ENCODE data around the gene EFNA1. TPM values are rescaled to one million over a fixed set of nuclear protein-coding genes. Genes with fewer than 3 reads are reported as not detected.
A peak's percentile ranks its signal among the peaks of the same experiment; 100 is the strongest.

Gene EFNA1
- total and polyA plus RNA-seq, 2 of the 13 experiments (the other 11 are each of a cell fraction or from before 2014, with no cell fraction given): 81.8 to 874 TPM

DNA sequence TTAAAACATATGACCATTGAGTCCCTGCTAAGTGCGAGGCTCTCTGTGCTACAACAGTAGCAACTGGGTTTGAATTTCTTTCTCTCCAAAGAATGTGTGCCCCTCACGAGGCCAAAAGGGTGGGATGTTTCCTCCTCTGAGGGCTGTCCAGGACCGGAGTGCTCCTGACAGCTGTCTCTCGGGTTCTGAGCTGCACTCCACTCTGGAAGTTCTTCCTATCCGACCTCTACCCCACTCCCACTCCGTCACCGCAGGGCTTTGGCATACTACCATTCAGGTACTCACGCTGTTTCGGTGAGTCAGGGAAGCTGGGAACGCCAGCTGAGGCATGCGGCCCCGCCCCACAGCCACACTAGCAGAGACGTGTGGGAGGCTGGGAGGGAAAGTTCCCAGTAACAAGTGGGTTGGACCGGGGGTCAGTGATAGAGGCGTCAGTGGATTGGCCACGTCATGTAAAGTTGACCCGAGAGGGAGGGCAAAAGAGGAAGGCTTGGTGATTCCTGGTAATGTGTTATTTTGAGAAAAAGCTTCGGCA, 7.3 kb downstream of the EFNA1 start (continued):
- TF ChIP-seq NFRKB (IDR thresholded peaks at IDR 0.05) (no peak), ZNF205 (CRISPR knock-in tag; IDR thresholded peaks at IDR 0.05) (no peak), HNF4G (IDR thresholded peaks at IDR 0.05; ENCODE audit: borderline replicate concordance, low read depth, low read length) (no peak), HNF4G (CRISPR knock-in tag; IDR thresholded peaks at IDR 0.05; ENCODE audit: borderline replicate concordance, low read depth) (no peak; the same call in 1 of the 2 replicates), BRD4 (CRISPR knock-in tag; IDR thresholded peaks at IDR 0.05) (peak; percentile 60; the same call in 1 of the 2 replicates), ATF1 (CRISPR knock-in tag; IDR thresholded peaks at IDR 0.05) (no peak), ZFP37 (CRISPR knock-in tag; IDR thresholded peaks at IDR 0.05; ENCODE audit: borderline replicate concordance) (0 out of 2 replicates have a peak, but pooled peaks have one; percentile 41), CHCHD3 (CRISPR knock-in tag; IDR thresholded peaks at IDR 0.05) (no peak; the same call in 1 of the 2 replicates), MTA3 (CRISPR knock-in tag; IDR thresholded peaks at IDR 0.05) (no peak), SRSF1 (optimal IDR thresholded peaks at IDR 0.05; ENCODE audit: low read depth, low read length) (no peak), SP2 (CRISPR knock-in tag; IDR thresholded peaks at IDR 0.05) (no peak), SIN3A (IDR thresholded peaks at IDR 0.05; ENCODE audit: borderline replicate concordance, low read depth, low read length) (peak; percentile 52; the same call in 1 of the 2 replicates), EP300 (IDR thresholded peaks at IDR 0.05; ENCODE audit: low read depth in 2 of 2, low read length in 2 of 2) (peak in 1 of 2 experiments; percentile 13; a peak in 1 of 4 replicates), EP300 (CRISPR knock-in tag; IDR thresholded peaks at IDR 0.05; ENCODE audit: borderline replicate concordance) (no peak), EHMT2 (IDR thresholded peaks at IDR 0.05; ENCODE audit: borderline replicate concordance, low read depth, low read length) (no peak), ZNF10 (CRISPR knock-in tag; IDR thresholded peaks at IDR 0.05; ENCODE audit: borderline replicate concordance, low read depth) (no peak), JUN (CRISPR knock-in tag; IDR thresholded peaks at IDR 0.05) (no peak; the same call in 1 of the 2 replicates), NPAS2 (CRISPR knock-in tag; IDR thresholded peaks at IDR 0.05; ENCODE audit: borderline replicate concordance) (no peak), ZNF768 (CRISPR knock-in tag; IDR thresholded peaks at IDR 0.05) (no peak), MED1 (CRISPR knock-in tag; IDR thresholded peaks at IDR 0.05) (no peak; the same call in none of the 2 replicates), MIXL1 (CRISPR knock-in tag; IDR thresholded peaks at IDR 0.05) (0 out of 2 replicates have a peak, but pooled peaks have one; percentile 29), SRSF4 (IDR thresholded peaks at IDR 0.05; ENCODE audit: low read depth, low read length, poor library complexity, severe bottlenecking) (no peak), WIZ (CRISPR knock-in tag; IDR thresholded peaks at IDR 0.05) (no peak), ZNF790 (CRISPR knock-in tag; IDR thresholded peaks at IDR 0.05; ENCODE audit: borderline replicate concordance) (no peak)
- TF ChIP-seq, protein P1, sequence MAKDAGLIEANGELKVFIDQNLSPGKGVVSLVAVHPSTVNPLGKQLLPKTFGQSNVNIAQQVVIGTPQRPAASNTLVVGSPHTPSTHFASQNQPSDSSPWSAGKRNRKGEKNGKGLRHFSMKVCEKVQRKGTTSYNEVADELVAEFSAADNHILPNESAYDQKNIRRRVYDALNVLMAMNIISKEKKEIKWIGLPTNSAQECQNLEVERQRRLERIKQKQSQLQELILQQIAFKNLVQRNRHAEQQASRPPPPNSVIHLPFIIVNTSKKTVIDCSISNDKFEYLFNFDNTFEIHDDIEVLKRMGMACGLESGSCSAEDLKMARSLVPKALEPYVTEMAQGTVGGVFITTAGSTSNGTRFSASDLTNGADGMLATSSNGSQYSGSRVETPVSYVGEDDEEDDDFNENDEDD (CRISPR knock-in tag; IDR thresholded peaks at IDR 0.05; ENCODE audit: borderline replicate concordance): peak; percentile 70; the same call in 1 of the 2 replicates
- TF ChIP-seq, protein P2, sequence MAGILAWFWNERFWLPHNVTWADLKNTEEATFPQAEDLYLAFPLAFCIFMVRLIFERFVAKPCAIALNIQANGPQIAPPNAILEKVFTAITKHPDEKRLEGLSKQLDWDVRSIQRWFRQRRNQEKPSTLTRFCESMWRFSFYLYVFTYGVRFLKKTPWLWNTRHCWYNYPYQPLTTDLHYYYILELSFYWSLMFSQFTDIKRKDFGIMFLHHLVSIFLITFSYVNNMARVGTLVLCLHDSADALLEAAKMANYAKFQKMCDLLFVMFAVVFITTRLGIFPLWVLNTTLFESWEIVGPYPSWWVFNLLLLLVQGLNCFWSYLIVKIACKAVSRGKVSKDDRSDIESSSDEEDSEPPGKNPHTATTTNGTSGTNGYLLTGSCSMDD (CRISPR knock-in tag; IDR thresholded peaks at IDR 0.05): no peak
- TF ChIP-seq, protein P3, sequence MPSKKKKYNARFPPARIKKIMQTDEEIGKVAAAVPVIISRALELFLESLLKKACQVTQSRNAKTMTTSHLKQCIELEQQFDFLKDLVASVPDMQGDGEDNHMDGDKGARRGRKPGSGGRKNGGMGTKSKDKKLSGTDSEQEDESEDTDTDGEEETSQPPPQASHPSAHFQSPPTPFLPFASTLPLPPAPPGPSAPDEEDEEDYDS (CRISPR knock-in tag; IDR thresholded peaks at IDR 0.05): peak; percentile 24; the same call in 1 of the 2 replicates
- TF ChIP-seq, protein P4, sequence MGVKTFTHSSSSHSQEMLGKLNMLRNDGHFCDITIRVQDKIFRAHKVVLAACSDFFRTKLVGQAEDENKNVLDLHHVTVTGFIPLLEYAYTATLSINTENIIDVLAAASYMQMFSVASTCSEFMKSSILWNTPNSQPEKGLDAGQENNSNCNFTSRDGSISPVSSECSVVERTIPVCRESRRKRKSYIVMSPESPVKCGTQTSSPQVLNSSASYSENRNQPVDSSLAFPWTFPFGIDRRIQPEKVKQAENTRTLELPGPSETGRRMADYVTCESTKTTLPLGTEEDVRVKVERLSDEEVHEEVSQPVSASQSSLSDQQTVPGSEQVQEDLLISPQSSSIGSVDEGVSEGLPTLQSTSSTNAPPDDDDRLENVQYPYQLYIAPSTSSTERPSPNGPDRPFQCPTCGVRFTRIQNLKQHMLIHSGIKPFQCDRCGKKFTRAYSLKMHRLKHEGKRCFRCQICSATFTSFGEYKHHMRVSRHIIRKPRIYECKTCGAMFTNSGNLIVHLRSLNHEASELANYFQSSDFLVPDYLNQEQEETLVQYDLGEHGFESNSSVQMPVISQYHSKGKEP (CRISPR knock-in tag; IDR thresholded peaks at IDR 0.05): no peak

Measured in HepG2 (cell line).